Neuronal stem cell (in vitro differentiated cells): Measurements from ENCODE around the gene CPN2.

Experiments
- DNase-seq: peaks from one replicate; pipeline ENCODE4 v3.0.0-alpha.2; 2013; ENCODE audit warnings: low spot score
- H2AFZ ChIP-seq: one replicate; pipeline ENCODE4 v1.6.1; 2013; ENCODE audit warnings: mild to moderate bottlenecking, low read length, inconsistent platforms
- H2AK5ac ChIP-seq: 2 replicates; pipeline ENCODE4 v1.6.1; 2013; ENCODE audit warnings: low read depth, mild to moderate bottlenecking, inconsistent platforms, low read length, moderate library complexity, mixed read lengths
- H2BK120ac ChIP-seq: 2 replicates; pipeline ENCODE4 v1.6.1; 2013; ENCODE audit warnings: low read depth, mild to moderate bottlenecking, inconsistent platforms, low read length, moderate library complexity, mixed read lengths
- H2BK12ac ChIP-seq: one replicate; pipeline ENCODE4 v1.6.1; 2013; ENCODE audit warnings: low read length, inconsistent platforms
- H2BK15ac ChIP-seq: 2 replicates; pipeline ENCODE4 v1.6.1; 2013; ENCODE audit warnings: mild to moderate bottlenecking, low read length, inconsistent platforms, mixed read lengths
- H2BK5ac ChIP-seq: one replicate; pipeline ENCODE4 v1.6.1; 2013; ENCODE audit warnings: inconsistent platforms, mild to moderate bottlenecking, low read length, moderate library complexity
- H3K14ac ChIP-seq: one replicate; pipeline ENCODE4 v1.6.1; 2013; ENCODE audit warnings: low read length, inconsistent platforms
- H3K18ac ChIP-seq: 2 replicates; pipeline ENCODE4 v1.6.1; 2013; ENCODE audit warnings: low read length, inconsistent platforms
- H3K23ac ChIP-seq: 2 replicates; pipeline ENCODE4 v1.6.1; 2013; ENCODE audit warnings: low read depth, mild to moderate bottlenecking, mixed read lengths, low read length, inconsistent platforms; ENCODE audit not compliant: poor library complexity
- H3K27ac ChIP-seq: replicated peaks from 3 replicates; pipeline ENCODE4 v1.5.1; 2013; ENCODE audit warnings: low read length, inconsistent platforms
- H3K27me3 ChIP-seq, 3 experiments: 2 replicates each; pipeline ENCODE4 v1.6.1; 2013; ENCODE audit warnings: low read length in 3 of 3, mild to moderate bottlenecking in 2 of 3, inconsistent platforms in 1 of 3, low read depth in 1 of 3, mixed read lengths in 1 of 3, moderate library complexity in 1 of 3; ENCODE audit not compliant: control insufficient read depth in 3 of 3, insufficient read depth in 3 of 3
- H3K36me3 ChIP-seq, 2 donors: replicated peaks in 1 of 2; 2 replicates each; pipeline ENCODE4 v1.6.1; 2013; ENCODE audit warnings: low read length in 2 of 2; ENCODE audit not compliant: control insufficient read depth in 2 of 2, insufficient read depth in 2 of 2
- H3K4ac ChIP-seq: 2 replicates; pipeline ENCODE4 v1.6.1; 2013; ENCODE audit warnings: inconsistent platforms, mild to moderate bottlenecking, low read length, moderate library complexity
- H3K4me1 ChIP-seq, 2 donors: 1 replicate in 1 of 2; 2 replicates in 1 of 2; pipeline ENCODE4 v1.6.1; 2013; ENCODE audit warnings: low read length in 2 of 2, low read depth in 1 of 2; ENCODE audit not compliant: control insufficient read depth in 2 of 2, insufficient read depth in 1 of 2
- H3K4me2 ChIP-seq: one replicate; pipeline ENCODE4 v1.6.1; 2013; ENCODE audit warnings: mild to moderate bottlenecking, low read length, inconsistent platforms; ENCODE audit not compliant: insufficient read depth, poor library complexity, severe bottlenecking
- H3K4me3 ChIP-seq, 2 donors: 2 replicates each; pipeline ENCODE4 v1.5.1; 2013; ENCODE audit warnings: low read length in 2 of 2, mild to moderate bottlenecking in 2 of 2, inconsistent platforms in 1 of 2, moderate library complexity in 1 of 2
- H3K79me1 ChIP-seq: one replicate; pipeline ENCODE4 v1.6.1; 2013; ENCODE audit warnings: low read depth, mild to moderate bottlenecking, inconsistent platforms, low read length, moderate library complexity
- H3K9ac ChIP-seq: one replicate; pipeline ENCODE4 v1.6.1; 2013; ENCODE audit warnings: mild to moderate bottlenecking, low read depth, low read length, inconsistent platforms; ENCODE audit not compliant: poor library complexity
- H3K9me3 ChIP-seq, 2 donors: replicated peaks in 1 of 2; 2 replicates each; pipeline versions ENCODE3 to v1.6.1; 2013; ENCODE audit warnings: low read length in 2 of 2, mild to moderate bottlenecking in 2 of 2, inconsistent platforms in 1 of 2, low read depth in 1 of 2, mixed read lengths in 1 of 2, moderate library complexity in 1 of 2; ENCODE audit not compliant: control insufficient read depth in 2 of 2, insufficient read depth in 1 of 2
- H4K8ac ChIP-seq: one replicate; pipeline ENCODE4 v1.6.1; 2013; ENCODE audit warnings: low read depth, mild to moderate bottlenecking, inconsistent platforms, low read length, moderate library complexity
- H4K91ac ChIP-seq: one replicate; pipeline ENCODE4 v1.6.1; 2013; ENCODE audit warnings: low read length, low read depth, mild to moderate bottlenecking, inconsistent platforms; ENCODE audit not compliant: poor library complexity
- WGBS, 2 donors: extraction: QIAGEN DNeasy Blood & Tissue Kit; methylation state at CpG; one replicate each; pipeline ENCODE4 v1.1.7; 2013; ENCODE audit warnings: missing lambda C conversion rate in 2 of 2, mixed read lengths in 1 of 2; ENCODE audit not compliant: insufficient read length in 2 of 2, insufficient replicate concordance in 1 of 2; ENCODE audit errors: extremely low coverage in 2 of 2; 5-methylcytosine and 5-hydroxymethylcytosine counted together

The CPN2 gene

DNA sequence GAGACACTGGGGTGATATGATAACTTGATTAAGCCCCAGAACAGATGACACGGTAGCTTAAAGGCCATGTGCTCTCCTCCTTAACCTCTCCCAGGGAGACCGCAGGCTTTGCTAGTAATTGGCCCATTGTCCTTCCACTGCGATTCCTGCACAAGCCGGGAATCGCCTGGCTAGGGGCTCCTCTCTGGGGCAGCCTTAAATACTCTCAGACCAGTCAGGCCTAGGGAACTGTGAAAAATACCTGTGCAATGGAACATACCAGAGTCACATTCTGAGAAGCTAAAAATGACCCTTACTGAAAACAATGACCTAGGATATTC, 56.3 kb downstream of the CPN2 start:
- H3K23ac ChIP-seq: no peak overlapping the region
- no peak overlapping the region for H3K18ac ChIP-seq
- H2BK12ac ChIP-seq: no peak overlapping the region
- no peak overlapping the region for H3K4me3 ChIP-seq
- no peaks in the 10 kb centered on the region for H3K79me1 ChIP-seq
- peaks cover 0 to 5% of the 10 kb centered on the region in 2 donors for H3K9me3 ChIP-seq
- H2BK5ac ChIP-seq: no peak overlapping the region
- no peak overlapping the region for H4K8ac ChIP-seq
- H3K4ac ChIP-seq: no peak overlapping the region
- H3K36me3 ChIP-seq: no peaks in the 10 kb centered on the region
- H2AFZ ChIP-seq: peak overlapping the region; percentile 24
- no peak overlapping the region for H2AK5ac ChIP-seq
- no peak overlapping the region for H3K9ac ChIP-seq
- no peak for DNase-seq
- WGBS, 2 donors: no CpG with 5 or more reads among the region's 5 CpGs
- no peak overlapping the region for H2BK15ac ChIP-seq
- H3K27me3 ChIP-seq: peaks cover 0 to 5% (median 0%) of the 10 kb centered on the region in 3 experiments
- no peak overlapping the region for H3K27ac ChIP-seq
- no peak overlapping the region for H3K14ac ChIP-seq
- H4K91ac ChIP-seq: no peak overlapping the region
- no peak overlapping the region for H2BK120ac ChIP-seq
- peaks cover 20 to 28% of the 10 kb centered on the region in 2 donors for H3K4me1 ChIP-seq
- H3K4me2 ChIP-seq: no peak overlapping the region

- peaks cover 20 to 28% of the 10 kb centered on the region in 2 donors for H3K4me1 ChIP-seq
- no peak overlapping the region for H3K4me3 ChIP-seq
- peaks cover 0 to 5% (median 0%) of the 10 kb centered on the region in 3 experiments for H3K27me3 ChIP-seq
- H3K9me3 ChIP-seq: peaks cover 0 to 5% of the 10 kb centered on the region in 2 donors
- no peak overlapping the region for H3K4ac ChIP-seq
- no peak overlapping the region for H2BK120ac ChIP-seq
- H2AFZ ChIP-seq: peak overlapping the region; percentile 24
- no CpG with 5 or more reads among the region's 10 CpGs for WGBS, 2 donors
- no peak overlapping the region for H3K14ac ChIP-seq
- no peak overlapping the region for H3K4me2 ChIP-seq
- H3K36me3 ChIP-seq: no peaks in the 10 kb centered on the region
- no peak overlapping the region for H4K8ac ChIP-seq
- no peak overlapping the region for H2AK5ac ChIP-seq
- no peak overlapping the region for H3K9ac ChIP-seq
- no peak overlapping the region for H4K91ac ChIP-seq
- no peak overlapping the region for H3K23ac ChIP-seq
- no peak overlapping the region for H2BK15ac ChIP-seq
- no peak overlapping the region for H2BK5ac ChIP-seq
- no peak for DNase-seq
- H3K18ac ChIP-seq: no peak overlapping the region
- H3K79me1 ChIP-seq: no peaks in the 10 kb centered on the region
- no peak overlapping the region for H2BK12ac ChIP-seq
- H3K27ac ChIP-seq: no peak overlapping the region
Measured at GRCh38 chr3:194294199-194294894, 56.8 kb downstream of the CPN2 start.

- H2BK5ac ChIP-seq: no peak overlapping the region
- no peak overlapping the region for H3K4ac ChIP-seq
- H3K9me3 ChIP-seq: peaks cover 0 to 5% of the 10 kb centered on the region in 2 donors
- no peak overlapping the region for H2BK120ac ChIP-seq
- H3K23ac ChIP-seq: no peak overlapping the region
- no peak overlapping the region for H3K4me3 ChIP-seq
- H2AFZ ChIP-seq: no peak overlapping the region
- H3K4me2 ChIP-seq: no peak overlapping the region
- no peak overlapping the region for H3K14ac ChIP-seq
- H3K27me3 ChIP-seq: peaks cover 0 to 5% (median 0%) of the 10 kb centered on the region in 3 experiments
- no peaks in the 10 kb centered on the region for H3K36me3 ChIP-seq
- H2AK5ac ChIP-seq: no peak overlapping the region
- no peak overlapping the region for H2BK15ac ChIP-seq
- no peak overlapping the region for H4K91ac ChIP-seq
- no peak overlapping the region for H2BK12ac ChIP-seq
- H3K18ac ChIP-seq: no peak overlapping the region
- H3K27ac ChIP-seq: no peak overlapping the region
- no peak overlapping the region for H3K9ac ChIP-seq
- no CpG with 5 or more reads among the region's 2 CpGs for WGBS, 2 donors
- no peaks in the 10 kb centered on the region for H3K79me1 ChIP-seq
- no peak overlapping the region for H4K8ac ChIP-seq
- DNase-seq: no peak
- H3K4me1 ChIP-seq: peaks cover 17 to 28% of the 10 kb centered on the region in 2 donors
Measured at GRCh38 chr3:194293546-194294198, 57.5 kb downstream of the CPN2 start.

- no peak overlapping the region for H3K4me2 ChIP-seq
- H3K4me3 ChIP-seq: no peak overlapping the region
- no peak overlapping the region for H2BK120ac ChIP-seq
- no peaks in the 10 kb centered on the region for H3K79me1 ChIP-seq
- H3K36me3 ChIP-seq: no peaks in the 10 kb centered on the region
- no peak overlapping the region for H3K27ac ChIP-seq
- no peak overlapping the region for H3K18ac ChIP-seq
- H3K4me1 ChIP-seq: peaks cover 19 to 36% of the 10 kb centered on the region in 2 donors
- H3K4ac ChIP-seq: no peak overlapping the region
- H3K14ac ChIP-seq: no peak overlapping the region
- H4K91ac ChIP-seq: no peak overlapping the region
- no peak overlapping the region for H2BK5ac ChIP-seq
- H2BK15ac ChIP-seq: no peak overlapping the region
- peaks cover 0 to 5% of the 10 kb centered on the region in 2 donors for H3K9me3 ChIP-seq
- H3K27me3 ChIP-seq: peaks cover 0 to 5% (median 0%) of the 10 kb centered on the region in 3 experiments
- no peak overlapping the region for H2AK5ac ChIP-seq
- no peak for DNase-seq
- no peak overlapping the region for H2AFZ ChIP-seq
- H3K9ac ChIP-seq: no peak overlapping the region
- no peak overlapping the region for H2BK12ac ChIP-seq
- H4K8ac ChIP-seq: no peak overlapping the region
- H3K23ac ChIP-seq: no peak overlapping the region
- WGBS, 2 donors: no CpG with 5 or more reads among the region's 3 CpGs
Measured at GRCh38 chr3:194292331-194292730, 58.8 kb downstream of the CPN2 start.
